Upper lobe of left lung (tissue), 4 donors: ENCODE measurements around the gene GALNT10.

Experiments used
- CTCF ChIP-seq, 6 experiments: fragments of 450-650 bp in 4 of 6; fragments of 200-600 bp in 2 of 6; sonication (generic) in 2 of 6; IDR thresholded peaks; one replicate each; pipeline ENCODE4 v1.5.1; 2016 to 2019; ENCODE audit warnings: antibody characterized with exemption in 6 of 6
- EP300 ChIP-seq, 4 donors: sonication (generic); formaldehyde crosslinking; IDR thresholded peaks; one replicate each; pipeline ENCODE4 v1.5.1; 2017; ENCODE audit warnings: antibody characterized with exemption in 4 of 4, control low read depth in 2 of 4
- POLR2A ChIP-seq, 4 donors: fragments of 450-650 bp; IDR thresholded peaks; one replicate each; pipeline ENCODE4 v1.5.1; 2016 to 2017; ENCODE audit warnings: antibody characterized with exemption in 4 of 4, mild to moderate bottlenecking in 2 of 4
- POLR2AphosphoS5 ChIP-seq, 2 donors: sonication (generic); formaldehyde crosslinking; IDR thresholded peaks; one replicate each; pipeline ENCODE4 v1.5.1; 2017; ENCODE audit warnings: antibody characterized with exemption in 2 of 2

DNA sequence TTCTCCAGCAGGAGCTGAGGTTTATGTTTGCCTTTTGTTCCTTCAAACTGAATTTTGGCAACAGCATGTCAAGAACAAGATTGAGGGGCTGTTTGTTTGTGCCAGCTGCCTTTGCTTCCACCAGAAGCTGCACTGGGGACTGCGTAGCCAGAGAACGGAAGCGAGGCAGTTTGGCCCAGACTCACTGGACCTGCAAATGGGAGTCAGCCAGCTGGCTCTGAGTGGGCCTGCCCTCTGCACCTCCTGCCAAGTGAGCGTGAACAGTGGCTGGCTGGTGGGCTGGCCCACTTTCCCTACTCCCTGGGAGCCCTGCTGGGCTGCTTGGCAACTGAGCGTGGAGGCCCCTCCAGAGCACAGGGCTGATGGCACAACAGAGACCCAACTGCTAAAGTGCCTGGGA, 111.6 kb downstream of the GALNT10 start:
- TF ChIP-seq CTCF (IDR thresholded peaks at IDR 0.05) = no peak
- no peak for TF ChIP-seq POLR2A (IDR thresholded peaks at IDR 0.05)
- no peak for TF ChIP-seq POLR2AphosphoS5 (IDR thresholded peaks at IDR 0.05)
- TF ChIP-seq EP300 (IDR thresholded peaks at IDR 0.05) = no peak
